GM12878 (cell line): Measurements from ENCODE around the gene NFE2L1. TPM values are rescaled to one million over a fixed set of nuclear protein-coding genes. Genes with fewer than 3 reads are reported as not detected.

ENCODE experiments used
- ATAC-seq: fragments of 200-7000 bp; cut with Tn5 transposase; 3 replicates; pipeline ENCODE4 v1.9.1; 2020; ENCODE audit warnings: mild to moderate bottlenecking, moderate library complexity
- BruUV-seq: library from RNA; stranded (reverse); fragments of 400-500 nt; replicated peaks from 2 replicates; lab custom pipeline; 2021; lab: Mats Ljungman, UMichigan
- CTCF ChIA-PET: fragments of 300-600 bp; sonication (Branson Sonifier 250); formaldehyde crosslinking; extraction: SDS; loops from one replicate; lab custom pipeline; 2021; ENCODE audit warnings: inconsistent platforms; lab: Yijun Ruan, JAX
- POLR2A ChIA-PET: fragments of 350-600 bp; formaldehyde crosslinking; extraction: SDS; loops from one replicate; lab custom pipeline; 2021; ENCODE audit warnings: inconsistent platforms; lab: Charles Lee
- RAD21 ChIA-PET: fragments of 300-600 bp; sonication (Branson Sonifier 250); formaldehyde crosslinking; loops from one replicate; lab custom pipeline; 2023; ENCODE audit warnings: antibody characterized with exemption; ENCODE audit not compliant: unreplicated experiment; lab: Charles Lee
- SMC1A ChIA-PET: fragments of 300-600 bp; sonication (Branson Sonifier 250); formaldehyde crosslinking; loops from one replicate; lab custom pipeline; 2023; ENCODE audit not compliant: unreplicated experiment, uncharacterized antibody; lab: Charles Lee
- DNase-seq: peaks from one replicate; pipeline ENCODE4 v3.0.0-alpha.2; 2011; ENCODE audit warnings: low read depth, low spot score
- FAIRE-seq: peaks from 3 replicates; lab custom pipeline; 2011; peaks lifted over from hg19 to GRCh38; lab: Jason Lieb, UNC
- H2AFZ ChIP-seq: 2 replicates; pipeline ENCODE4 v1.6.0; 2011; ENCODE audit warnings: low read depth, low read length, control low read depth; ENCODE audit not compliant: control insufficient read depth
- H3K27ac ChIP-seq: 2 replicates; pipeline ENCODE4 v1.5.1; 2011; ENCODE audit warnings: control low read depth; ENCODE audit not compliant: control insufficient read depth, insufficient read depth
- H3K27me3 ChIP-seq, 2 experiments: replicated peaks in 1 of 2; 2 replicates each; pipeline versions ENCODE4 v1.6.0 to v1.6.1; 2011; ENCODE audit warnings: low read length in 1 of 2; ENCODE audit not compliant: control insufficient read depth in 2 of 2, insufficient read depth in 2 of 2
- H3K36me3 ChIP-seq, 2 experiments: 2 replicates each; pipeline ENCODE4 v1.5.1; 2011; ENCODE audit warnings: low read length in 1 of 2; ENCODE audit not compliant: control insufficient read depth in 2 of 2, insufficient read depth in 2 of 2
- H3K4me1 ChIP-seq: 2 replicates; pipeline ENCODE4 v1.6.1; 2011; ENCODE audit warnings: mild to moderate bottlenecking, low read length, moderate library complexity, mixed read lengths; ENCODE audit not compliant: control insufficient read depth, insufficient read depth
- H3K4me2 ChIP-seq: 2 replicates; pipeline ENCODE4 v1.6.0; 2011; ENCODE audit warnings: control low read depth; ENCODE audit not compliant: control insufficient read depth, insufficient read depth
- H3K4me3 ChIP-seq: fragments of 200-600 bp; sonication (generic); 2 replicates; pipeline ENCODE4 v1.5.1; 2016
- H3K79me2 ChIP-seq: 2 replicates; pipeline ENCODE4 v1.6.0; 2011; ENCODE audit warnings: low read length; ENCODE audit not compliant: control insufficient read depth, insufficient read depth
- H3K9ac ChIP-seq: 2 replicates; pipeline ENCODE4 v1.8.0; 2011; ENCODE audit warnings: low read length, control low read depth, mixed read lengths; ENCODE audit not compliant: control insufficient read depth, insufficient read depth
- H3K9me3 ChIP-seq: replicated peaks from 3 replicates; pipeline ENCODE4 v1.5.1; 2011; ENCODE audit warnings: mild to moderate bottlenecking, low read length; ENCODE audit not compliant: control insufficient read depth, insufficient read depth
- H4K20me1 ChIP-seq: 2 replicates; pipeline ENCODE4 v1.6.0; 2011; ENCODE audit not compliant: control insufficient read depth, insufficient read depth
- BCL3 ChIP-seq: IDR thresholded peaks from 2 replicates; pipeline ENCODE4 v1.6.1; 2011; ENCODE audit warnings: borderline replicate concordance, low read depth, mild to moderate bottlenecking, moderate library complexity, low read length; ENCODE audit not compliant: insufficient read depth, poor library complexity, severe bottlenecking
- BCLAF1 ChIP-seq: fragments of 450-650 bp; IDR thresholded peaks from 2 replicates; pipeline ENCODE4 v1.6.1; 2017; ENCODE audit warnings: antibody characterized with exemption, mild to moderate bottlenecking, moderate library complexity
- BHLHE40 ChIP-seq, 2 experiments: fragments of 450-650 bp in 1 of 2; IDR thresholded peaks; 2 replicates each; pipeline ENCODE4 v1.6.1; 2011 to 2017; ENCODE audit warnings: low read depth in 2 of 2, borderline replicate concordance in 1 of 2, improper control_type of control experiment in 1 of 2, low read length in 1 of 2, mild to moderate bottlenecking in 1 of 2
- ESRRA ChIP-seq: IDR thresholded peaks from 2 replicates; pipeline ENCODE4 v1.6.1; 2012; ENCODE audit warnings: mild to moderate bottlenecking, low read length, improper control_type of control experiment
- HDAC6 ChIP-seq: fragments of 200-600 bp; sonication (generic); IDR thresholded peaks from one replicate; pipeline ENCODE4 v1.8.0; 2017; ENCODE audit warnings: antibody characterized with exemption; ENCODE audit not compliant: unreplicated experiment
- HSF1 ChIP-seq: fragments of 150-350 bp; IDR thresholded peaks from 2 replicates; pipeline ENCODE4 v1.6.1; 2014; ENCODE audit warnings: mild to moderate bottlenecking, low read depth, low read length
- MEF2B ChIP-seq: fragments of 450-650 bp; IDR thresholded peaks from 2 replicates; pipeline ENCODE4 v1.6.1; 2018; ENCODE audit warnings: mild to moderate bottlenecking, moderate library complexity; ENCODE audit not compliant: partially characterized antibody, poor library complexity, severe bottlenecking
- MLLT1 ChIP-seq: fragments of 450-650 bp; IDR thresholded peaks from 2 replicates; pipeline ENCODE4 v1.6.1; 2016; ENCODE audit warnings: mild to moderate bottlenecking
- MTA3 ChIP-seq: IDR thresholded peaks from 2 replicates; pipeline ENCODE4 v1.6.1; 2012; ENCODE audit warnings: low read length, inconsistent platforms, borderline replicate concordance
- RAD51 ChIP-seq: fragments of 450-650 bp; IDR thresholded peaks from 2 replicates; pipeline ENCODE4 v1.6.1; 2016; ENCODE audit warnings: moderate library complexity, mild to moderate bottlenecking, inconsistent platforms
- WRNIP1 ChIP-seq: IDR thresholded peaks from 2 replicates; pipeline ENCODE4 v1.6.1; 2011; ENCODE audit warnings: low read depth, low read length, improper control_type of control experiment, borderline replicate concordance
- ZBTB33 ChIP-seq: fragments of 450-650 bp; IDR thresholded peaks from 2 replicates; pipeline ENCODE4 v1.6.1; 2017; ENCODE audit warnings: mild to moderate bottlenecking
- ZNF622 ChIP-seq: fragments of 450-650 bp; IDR thresholded peaks from 2 replicates; pipeline ENCODE4 v1.6.1; 2017; ENCODE audit warnings: mild to moderate bottlenecking, inconsistent platforms
- ZZZ3 ChIP-seq: IDR thresholded peaks from 2 replicates; pipeline ENCODE4 v1.6.1; 2011; ENCODE audit warnings: low read depth; ENCODE audit not compliant: control insufficient read depth, insufficient read length
- WGBS: methylation state at CpG from one replicate; pipeline ENCODE4 v1.1.6; 2016; ENCODE audit warnings: low lambda C conversion rate; ENCODE audit not compliant: insufficient replicate concordance, insufficient coverage; ENCODE audit errors: missing lambda C conversion rate; 5-methylcytosine and 5-hydroxymethylcytosine counted together
- in situ Hi-C: fragments of 300-500 bp; cut with MboI; formaldehyde crosslinking; loops from 9 replicates; pipeline ENCODE4 v1.14.3; 2018; ENCODE audit warnings: mixed read lengths
- intact Hi-C: fragments of 100-400 bp; cut with micrococcal nuclease; formaldehyde crosslinking; loops from one replicate; pipeline ENCODE4 v1.14.2; 2022; ENCODE audit not compliant: unreplicated experiment
- polyA plus RNA-seq, 11 experiments: library from polyadenylated mRNA; depleted of rRNA in 4 of 11; unstranded in 6 of 11; stranded (reverse) in 5 of 11; fragments of >200 nt; fragmentation: Nextera tagmentation in 4 of 11; fragmentation: Illumina TruSeq in 1 of 11; extraction: Ambion mirVana in 4 of 11; extraction: Trizol in 1 of 11; gene quantifications; 1 replicate in 1 of 11; 2 replicates in 10 of 11; pipeline versions ENCODE4 v1.2.1 to v1.2.3, GENCODE V29; 2011 to 2016; ENCODE audit warnings: inconsistent platforms in 2 of 11, missing spikeins in 2 of 11, low read depth in 1 of 11
- total RNA-seq, 4 experiments: library from RNA; depleted of rRNA in 3 of 4; stranded (reverse); fragments of >200 nt in 3 of 4; fragmentation: Illumina TruSeq in 1 of 4; extraction: Trizol in 1 of 4; gene quantifications; 2 replicates each; pipeline versions ENCODE4 v1.2.1 to v1.2.3, GENCODE V29; 2013 to 2021

NFE2L1 gene
- total and polyA plus RNA-seq, 10 of the 15 experiments (the other 5 are each of a cell fraction or from before 2014, with no cell fraction given): 3.8 to 104 (median 26.4) TPM

GRCh38 chr17:48084932-48085331 is 36.8 kb downstream of the NFE2L1 start:
- no peak overlapping the region for H2AFZ ChIP-seq
- ChIA-PET CTCF (interaction anchor here (1.1 to 17.1 kb wide), 4 partner anchors 26 to 57 kb away, joined by 3 to 525 read pairs (median 68); partner anchors contain the start of genes CBX1 and SNX11), SMC1A (interaction anchor here (0.6 to 3.0 kb wide), 6 partner anchors 10 to 1027 kb away, joined by 3 to 17 read pairs (median 4); no protein-coding TSS in a partner anchor), RAD21 (no interaction called here), POLR2A (no interaction called here)
- no peaks in the 10 kb centered on the region for H3K9me3 ChIP-seq
- H3K9ac ChIP-seq: no peak overlapping the region
- no TSS peak for BruUV-seq
- FAIRE-seq: no peak
- intact Hi-C loops: no loop called here
- in situ Hi-C loops: no loop called here
- H3K79me2 ChIP-seq: peaks cover 21% of the 10 kb centered on the region
- DNase-seq: no peak
- no peaks in the 10 kb centered on the region for H3K27me3 ChIP-seq
- no peak overlapping the region for H3K4me3 ChIP-seq
- no peaks in the 10 kb centered on the region for H4K20me1 ChIP-seq
- H3K36me3 ChIP-seq: no peaks in the 10 kb centered on the region; a peak in 1 of 4 replicates
- no peaks in the 10 kb centered on the region for H3K4me1 ChIP-seq
- WGBS: 85% methylated on average over 2 of the region's 2 CpGs
- no peak overlapping the region for H3K27ac ChIP-seq
- no peak overlapping the region for H3K4me2 ChIP-seq
- no peak for ATAC-seq
- TF ChIP-seq HDAC6 (no peak), MEF2B (no peak), RAD51 (no peak), ZZZ3 (no peak), ZNF622 (no peak), HSF1 (no peak), BHLHE40 (IDR thresholded peaks at IDR 0.05; ENCODE audit: borderline replicate concordance in 1 of 2, low read depth in 2 of 2, low read length in 1 of 2) (no peak), BCL3 (no peak), WRNIP1 (no peak), ESRRA (no peak), BCLAF1 (no peak), MTA3 (no peak), MLLT1 (no peak), ZBTB33 (no peak)
